Fibroblast of the conjunctiva (primary cell): ENCODE results near the gene FHL1.

Source experiments
- DNase-seq: peaks from one replicate; pipeline ENCODE4 v3.0.0-alpha.2; 2010; ENCODE audit warnings: low read depth

Gene FHL1

GRCh38 chrX:136255541-136255940 is 108.2 kb downstream of the FHL1 start:
- no peak for DNase-seq

- no peak for DNase-seq
These were observed 108.7 kb downstream of the FHL1 start for GRCh38 chrX:136256026-136256425.

DNA sequence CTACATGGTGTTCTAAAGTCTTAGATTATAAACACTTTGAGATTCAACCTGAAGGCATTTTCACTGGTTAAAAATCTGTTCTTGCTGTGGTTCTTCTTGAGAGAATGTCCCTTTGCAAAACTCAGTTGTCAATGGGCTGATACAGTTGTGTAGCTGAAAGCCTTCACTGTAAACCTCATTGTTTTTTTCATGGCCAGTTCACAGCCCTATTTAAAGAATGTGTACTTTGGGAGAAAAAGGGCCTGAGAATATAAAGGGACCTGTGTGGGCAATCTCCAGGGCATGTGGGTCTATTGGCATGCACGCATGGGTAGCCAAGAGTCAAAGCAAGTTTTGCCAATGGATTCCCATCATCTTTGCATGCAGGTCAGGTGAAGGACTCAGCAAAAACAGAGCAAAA is 111.6 kb downstream of the FHL1 start:
- DNase-seq: no peak

DNA sequence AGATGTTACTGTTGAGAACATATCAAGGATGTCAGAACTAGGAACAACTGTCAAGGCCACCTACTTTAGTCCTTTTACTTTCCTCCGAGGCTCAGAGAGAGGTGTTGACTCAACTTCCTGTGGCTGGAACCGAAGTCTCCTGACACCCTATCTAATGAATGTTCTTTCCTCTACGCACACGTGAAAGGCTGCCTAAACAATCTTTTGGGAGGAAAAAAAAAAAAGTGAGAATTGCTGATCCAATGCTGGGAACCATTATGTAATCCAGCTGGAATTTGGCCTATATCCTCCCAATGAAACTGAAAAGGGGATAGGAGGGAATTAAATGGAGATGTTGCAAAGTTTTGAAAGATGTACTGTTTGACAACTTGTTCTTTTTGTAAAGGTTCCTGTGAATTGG is 112.2 kb downstream of the FHL1 start:
- no peak for DNase-seq

DNA sequence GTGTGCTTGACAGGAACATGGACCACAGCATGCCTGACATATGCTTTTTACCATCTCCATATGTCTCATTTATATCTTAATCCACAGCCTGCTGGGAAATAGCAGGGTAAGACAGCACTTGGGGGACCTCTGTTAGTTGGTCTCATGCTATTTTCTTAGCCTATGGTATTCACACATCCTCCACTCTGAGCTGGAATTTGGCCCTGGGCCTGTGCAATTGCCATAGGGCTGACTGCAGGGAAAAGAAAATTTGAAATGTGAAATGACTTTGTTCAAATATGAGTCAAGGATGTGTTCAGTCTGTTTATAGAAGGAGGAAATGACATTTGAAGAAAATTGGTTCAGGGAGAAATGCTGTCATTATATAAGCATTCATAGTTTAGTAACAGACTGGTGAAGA is 113.4 kb downstream of the FHL1 start:
- DNase-seq: no peak
